Panc1 (cell line): Measurements from ENCODE around the gene TEDC2. TPM values are rescaled to one million over a fixed set of nuclear protein-coding genes. Genes with fewer than 3 reads are reported as not detected.

Experiments used
- ATAC-seq: fragments of 200-7000 bp; cut with Tn5 transposase; 2 replicates; pipeline ENCODE4 v1.9.1; 2020; ENCODE audit warnings: mild to moderate bottlenecking, moderate library complexity
- BruUV-seq: library from RNA; stranded (reverse); fragments of 400-500 nt; replicated peaks from 2 replicates; lab custom pipeline; 2021; lab: Mats Ljungman, UMichigan
- CTCF ChIA-PET: fragments of 300-600 bp; sonication (Branson Sonifier 250); formaldehyde crosslinking; loops from one replicate; lab custom pipeline; 2022; ENCODE audit warnings: antibody characterized with exemption; lab: Charles Lee
- POLR2A ChIA-PET: fragments of 300-600 bp; sonication (Branson Sonifier 250); formaldehyde crosslinking; loops from one replicate; lab custom pipeline; 2022; ENCODE audit warnings: antibody characterized with exemption; lab: Charles Lee
- DNase-seq: peaks from one replicate; pipeline ENCODE4 v3.0.0-alpha.2; 2010; ENCODE audit warnings: low read depth, low spot score
- H3K27ac ChIP-seq: 2 replicates; pipeline ENCODE4 v1.5.1; 2011; ENCODE audit warnings: mild to moderate bottlenecking, low read length, inconsistent platforms
- H3K27me3 ChIP-seq: fragments of 200-500 bp; sonication (Bioruptor generic); 2 replicates; pipeline ENCODE4 v1.6.0; 2014; ENCODE audit warnings: low read length, inconsistent platforms; ENCODE audit not compliant: control insufficient read depth, insufficient read depth
- H3K36me3 ChIP-seq: fragments of 200-500 bp; sonication (Bioruptor generic); 2 replicates; pipeline ENCODE4 v1.5.1; 2014; ENCODE audit warnings: inconsistent platforms, mild to moderate bottlenecking, low read length, moderate library complexity; ENCODE audit not compliant: control insufficient read depth, insufficient read depth
- H3K4me1 ChIP-seq: 2 replicates; pipeline ENCODE4 v1.5.1; 2011; ENCODE audit warnings: inconsistent platforms, mild to moderate bottlenecking, low read length, moderate library complexity; ENCODE audit not compliant: control insufficient read depth, insufficient read depth
- H3K4me3 ChIP-seq, 2 experiments: 2 replicates each; pipeline ENCODE4 v1.5.1; 2011 to 2012; ENCODE audit warnings: low read depth in 2 of 2, low read length in 2 of 2, mild to moderate bottlenecking in 2 of 2, inconsistent platforms in 1 of 2, moderate library complexity in 1 of 2
- H3K9me3 ChIP-seq: fragments of 200-500 bp; sonication (Bioruptor generic); 2 replicates; pipeline ENCODE4 v1.5.1; 2014; ENCODE audit warnings: low read depth, mild to moderate bottlenecking, inconsistent platforms, low read length, moderate library complexity; ENCODE audit not compliant: control insufficient read depth, insufficient read depth
- CTCF ChIP-seq: fragments of 450-650 bp; IDR thresholded peaks from 2 replicates; pipeline ENCODE4 v1.5.1; 2017; ENCODE audit warnings: mild to moderate bottlenecking
- POLR2AphosphoS5 ChIP-seq: IDR thresholded peaks from 2 replicates; pipeline ENCODE4 v1.6.1; 2012; ENCODE audit warnings: mild to moderate bottlenecking, low read depth, low read length, moderate library complexity
- REST ChIP-seq, 2 experiments: IDR thresholded peaks; 2 replicates each; pipeline ENCODE4 v1.6.1; 2011 to 2012; ENCODE audit warnings: low read depth in 2 of 2, control low read depth in 1 of 2, low read length in 1 of 2, mild to moderate bottlenecking in 1 of 2, moderate library complexity in 1 of 2; ENCODE audit not compliant: insufficient read depth in 1 of 2
- SIN3A ChIP-seq: IDR thresholded peaks from 2 replicates; pipeline ENCODE4 v1.6.1; 2012; ENCODE audit warnings: low read depth, mild to moderate bottlenecking, low read length, moderate library complexity, borderline replicate concordance; ENCODE audit not compliant: insufficient read depth
- TCF7L2 ChIP-seq: IDR thresholded peaks from 2 replicates; pipeline ENCODE4 v1.6.1; 2011; ENCODE audit warnings: mild to moderate bottlenecking, low read depth, low read length, inconsistent platforms
- in situ Hi-C: cut with HindIII; loops from 2 replicates; pipeline ENCODE4 v1.10.0; 2016; ENCODE audit warnings: low sequenced_read_pairs, low pct_unique_long_range_greater_than_20kb
- intact Hi-C: fragments of 100-400 bp; cut with micrococcal nuclease; formaldehyde crosslinking; loops from one replicate; pipeline ENCODE4 v1.10.0; 2022; ENCODE audit not compliant: unreplicated experiment
- total RNA-seq: library from RNA; stranded (reverse); gene quantifications from one replicate; pipeline ENCODE4 v1.2.1, GENCODE V29; 2021; ENCODE audit not compliant: unreplicated experiment

Gene TEDC2
- total RNA-seq, 1 experiment from 2014 or later = 25.0 TPM

GRCh38 chr16:2460916-2461315 lies 1.0 kb downstream of the TEDC2 start:
- peak overlapping the region; percentile 84 for H3K27ac ChIP-seq
- in situ Hi-C loops = no loop called here
- no peak for TF ChIP-seq REST (IDR thresholded peaks at IDR 0.05; ENCODE audit: insufficient read depth in 1 of 2, low read depth in 2 of 2, low read length in 1 of 2)
- TF ChIP-seq TCF7L2 = no peak
- no peak for TF ChIP-seq SIN3A
- TF ChIP-seq POLR2AphosphoS5 = no peak
- no peak for TF ChIP-seq CTCF

GRCh38 chr16:2462031-2462866 lies 2.3 kb downstream of the TEDC2 start:
- CTCF ChIA-PET = interaction anchor here (0.6 kb wide), 1 partner anchor 125 kb away, joined by 4 read pairs; no protein-coding TSS in a partner anchor
- no peak for TF ChIP-seq POLR2AphosphoS5
- TF ChIP-seq REST (IDR thresholded peaks at IDR 0.05; ENCODE audit: insufficient read depth in 1 of 2, low read depth in 2 of 2, low read length in 1 of 2) = no peak
- BruUV-seq = no TSS peak
- ATAC-seq (no peak), DNase-seq (no peak)
- Histone ChIP-seq H3K27ac (no peak overlapping the region), H3K36me3 (no peaks in the 10 kb centered on the region), H3K27me3 (no peaks in the 10 kb centered on the region), H3K4me3 (no peak overlapping the region), H3K9me3 (no peaks in the 10 kb centered on the region), H3K4me1 (peaks cover 23% of the 10 kb centered on the region)
- POLR2A ChIA-PET = no interaction called here
- intact Hi-C loops (no loop called here), in situ Hi-C loops (no loop called here)

More at GRCh38 chr16:2460916-2461315, 1.0 kb downstream of the TEDC2 start:
- no TSS peak for BruUV-seq
- H3K4me1 ChIP-seq = peaks cover 23% of the 10 kb centered on the region
- CTCF ChIA-PET = no interaction called here
- POLR2A ChIA-PET = no interaction called here
- ATAC-seq (no peak), DNase-seq (no peak)
- H3K36me3 ChIP-seq = no peaks in the 10 kb centered on the region
- H3K27me3 ChIP-seq = no peaks in the 10 kb centered on the region
- intact Hi-C loops = no loop called here
- peak overlapping the region; percentile 61 to 76 for H3K4me3 ChIP-seq
- H3K9me3 ChIP-seq = no peaks in the 10 kb centered on the region
